GM12891 (cell line): ENCODE measurements around the gene NUTM2E.
"Not testable (repeated sequence)": the region's sequence is repeated elsewhere in the genome, so short reads cannot be mapped to it uniquely, and the experiment has no call there.

ENCODE experiments used
- POLR2A ChIP-seq: IDR thresholded peaks from 2 replicates; pipeline ENCODE4 v1.6.1; 2011; ENCODE audit warnings: low read depth, low read length, control low read depth
- POLR2AphosphoS5 ChIP-seq: IDR thresholded peaks from 2 replicates; pipeline ENCODE4 v1.6.1; 2011; ENCODE audit warnings: low read depth, low read length, control low read depth
- POU2F2 ChIP-seq: IDR thresholded peaks from 2 replicates; pipeline ENCODE4 v1.6.1; 2011; ENCODE audit warnings: low read depth, mild to moderate bottlenecking, control low read depth, low read length, moderate library complexity
- TAF1 ChIP-seq: IDR thresholded peaks from 2 replicates; pipeline ENCODE4 v1.6.1; 2011; ENCODE audit warnings: low read depth, low read length, control low read depth

DNA sequence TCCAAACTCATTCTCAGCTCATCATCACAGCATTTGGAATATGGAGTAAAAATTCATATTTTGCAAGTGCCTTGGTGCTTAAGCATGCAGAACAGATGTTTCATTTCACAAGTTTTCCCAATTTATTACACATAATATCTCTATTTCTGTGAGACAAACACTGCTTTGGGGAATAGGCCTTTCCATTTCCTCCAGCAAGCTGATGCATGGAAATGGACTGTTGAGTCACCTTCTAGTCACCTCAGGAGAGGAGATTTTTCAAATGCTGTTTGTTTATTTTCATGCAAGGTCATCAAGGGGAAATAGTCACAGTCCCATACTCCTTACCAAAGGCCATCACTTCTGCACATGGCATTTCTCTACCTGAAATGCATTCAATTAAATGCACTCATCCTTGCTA lies 48.5 kb upstream of the NUTM2E start:
- not testable (repeated sequence) for TF ChIP-seq TAF1, POLR2AphosphoS5, POLR2A, POU2F2
